Muscle of arm (tissue), 12 donors: ENCODE measurements around the gene SV2C. TPM values are rescaled to one million over a fixed set of nuclear protein-coding genes. Genes with fewer than 3 reads are reported as not detected.

Source experiments
- DNase-seq: peaks from one replicate; pipeline ENCODE4 v3.0.0-alpha.2; 2013
- polyA plus RNA-seq, 12 donors: library from polyadenylated mRNA; unstranded; fragments of 120-200 nt; gene quantifications; one replicate each; pipeline ENCODE4 v1.2.1, GENCODE V29; 2013; ENCODE audit not compliant: insufficient read length in 12 of 12

The SV2C gene
- polyA plus RNA-seq, 12 donors, result 0.03 to 0.45 (median 0.17) TPM; not detected in 6

- DNase-seq, result no peak
Measured at GRCh38 chr5:76099756-76100155, 16.6 kb downstream of the SV2C start.

- peak; percentile 52 for DNase-seq
Measured at GRCh38 chr5:76104027-76104426, 20.8 kb downstream of the SV2C start.

GRCh38 chr5:76106149-76106548 is 23.0 kb downstream of the SV2C start:
- no peak for DNase-seq

GRCh38 chr5:76111477-76112174 is 28.4 kb downstream of the SV2C start:
- DNase-seq, result no peak

GRCh38 chr5:76113103-76113502 is 29.9 kb downstream of the SV2C start:
- no peak for DNase-seq

GRCh38 chr5:76114179-76114851 is 31.1 kb downstream of the SV2C start:
- no peak for DNase-seq

- DNase-seq, result no peak
Measured at GRCh38 chr5:76125346-76125745, 42.2 kb downstream of the SV2C start.

- DNase-seq, result no peak
Measured at GRCh38 chr5:76125888-76126287, 42.7 kb downstream of the SV2C start.

- no peak for DNase-seq
Measured at GRCh38 chr5:76134003-76134402, 50.8 kb downstream of the SV2C start.

GRCh38 chr5:76134646-76135045 is 51.5 kb downstream of the SV2C start:
- no peak for DNase-seq

GRCh38 chr5:76137887-76138542 is 54.8 kb downstream of the SV2C start:
- DNase-seq, result no peak

- DNase-seq, result no peak
Measured at GRCh38 chr5:76143884-76144283, 60.7 kb downstream of the SV2C start.

- DNase-seq, result no peak
Measured at GRCh38 chr5:76144513-76145274, 61.5 kb downstream of the SV2C start.

GRCh38 chr5:76145945-76146344 is 62.8 kb downstream of the SV2C start:
- DNase-seq, result no peak

- DNase-seq, result no peak
Measured at GRCh38 chr5:76149636-76150035, 66.5 kb downstream of the SV2C start.

- no peak for DNase-seq
Measured at GRCh38 chr5:76152161-76152560, 69.0 kb downstream of the SV2C start.

- DNase-seq, result no peak
Measured at GRCh38 chr5:76152700-76153099, 69.5 kb downstream of the SV2C start.

- DNase-seq, result no peak
Measured at GRCh38 chr5:76153271-76153670, 70.1 kb downstream of the SV2C start.

GRCh38 chr5:76154009-76154690 is 71.0 kb downstream of the SV2C start:
- DNase-seq, result no peak

- no peak for DNase-seq
Measured at GRCh38 chr5:76155536-76155935, 72.4 kb downstream of the SV2C start.

- DNase-seq, result no peak
Measured at GRCh38 chr5:76162335-76162734, 79.2 kb downstream of the SV2C start.
